Hepatocyte (in vitro differentiated cells): ENCODE measurements around the gene UHRF1. TPM values are rescaled to one million over a fixed set of nuclear protein-coding genes. Genes with fewer than 3 reads are reported as not detected.

ENCODE experiments used
- DNase-seq: peaks from one replicate; pipeline ENCODE4 v3.0.0-alpha.2; 2016; ENCODE audit warnings: low spot score
- H2AFZ ChIP-seq: fragments of 200-600 bp; sonication (generic); 2 replicates; pipeline ENCODE4 v1.6.0; 2016; ENCODE audit warnings: antibody characterized with exemption, mild to moderate bottlenecking
- H3K27ac ChIP-seq: fragments of 200-600 bp; sonication (generic); 2 replicates; pipeline ENCODE4 v1.5.1; 2016; ENCODE audit warnings: mild to moderate bottlenecking
- H3K27me3 ChIP-seq: fragments of 200-600 bp; sonication (generic); 2 replicates; pipeline ENCODE4 v1.6.1; 2016
- H3K36me3 ChIP-seq: fragments of 200-600 bp; sonication (generic); replicated peaks from 2 replicates; pipeline ENCODE4 v1.5.1; 2016; ENCODE audit warnings: low read depth; ENCODE audit not compliant: insufficient read depth
- H3K4me1 ChIP-seq: fragments of 200-600 bp; sonication (generic); 2 replicates; pipeline ENCODE4 v1.5.1; 2016; ENCODE audit warnings: mild to moderate bottlenecking, moderate library complexity; ENCODE audit not compliant: insufficient read depth
- H3K4me2 ChIP-seq: fragments of 200-600 bp; sonication (generic); 2 replicates; pipeline ENCODE4 v1.6.0; 2016
- H3K4me3 ChIP-seq: fragments of 200-600 bp; sonication (generic); 2 replicates; pipeline ENCODE4 v1.5.1; 2016; ENCODE audit warnings: mild to moderate bottlenecking
- H3K79me2 ChIP-seq: fragments of 200-600 bp; sonication (generic); 2 replicates; pipeline ENCODE4 v1.6.0; 2017; ENCODE audit warnings: mild to moderate bottlenecking
- H3K9me2 ChIP-seq: fragments of 200-600 bp; sonication (generic); replicated peaks from 2 replicates; pipeline ENCODE4 v1.6.0; 2017; ENCODE audit warnings: mild to moderate bottlenecking; ENCODE audit not compliant: insufficient read depth
- H3K9me3 ChIP-seq: fragments of 200-600 bp; sonication (generic); 2 replicates; pipeline ENCODE4 v1.5.1; 2016; ENCODE audit warnings: low read depth, mild to moderate bottlenecking
- H4K20me1 ChIP-seq: fragments of 200-600 bp; sonication (generic); 2 replicates; pipeline ENCODE4 v1.6.0; 2016; ENCODE audit warnings: mild to moderate bottlenecking; ENCODE audit not compliant: insufficient read depth, poor library complexity, severe bottlenecking
- EZH2 ChIP-seq: fragments of 200-600 bp; sonication (generic); IDR thresholded peaks from 2 replicates; pipeline ENCODE4 v1.6.1; 2016; ENCODE audit warnings: antibody characterized with exemption, mild to moderate bottlenecking, borderline replicate concordance
- EZH2phosphoT487 ChIP-seq: fragments of 200-600 bp; sonication (generic); IDR thresholded peaks from one replicate; pipeline ENCODE4 v1.6.1; 2018; ENCODE audit warnings: antibody characterized with exemption, mild to moderate bottlenecking, low read depth, moderate library complexity; ENCODE audit not compliant: unreplicated experiment, severe bottlenecking
- WGBS: methylation state at CpG from one replicate; pipeline ENCODE4 v1.1.6; 2016; ENCODE audit warnings: low lambda C conversion rate; ENCODE audit errors: missing lambda C conversion rate; 5-methylcytosine and 5-hydroxymethylcytosine counted together
- polyA plus RNA-seq: library from polyadenylated mRNA; unstranded; fragments of >200 nt; fragmentation: Nextera tagmentation; extraction: Ambion mirVana; gene quantifications from 2 replicates; pipeline ENCODE4 v1.2.1, GENCODE V29; 2016
- total RNA-seq: library from RNA; depleted of rRNA; stranded (reverse); fragments of >200 nt; gene quantifications from 2 replicates; pipeline ENCODE4 v1.2.3, GENCODE V29; 2014
- TF ChIP-seq, protein P1 (sequence below): fragments of 200-600 bp; sonication (generic); IDR thresholded peaks from 2 replicates; pipeline ENCODE4 v1.5.1; 2016; ENCODE audit warnings: antibody characterized with exemption, mild to moderate bottlenecking; ENCODE audit not compliant: poor library complexity

The UHRF1 gene
- total and polyA plus RNA-seq, 2 experiments from 2014 or later, result 9.9 to 11.5 TPM

- peaks cover 60% of the 10 kb centered on the region for H4K20me1 ChIP-seq
- no peaks in the 10 kb centered on the region for H3K9me2 ChIP-seq
- no peak overlapping the region for H3K4me2 ChIP-seq
- H3K9me3 ChIP-seq, result no peaks in the 10 kb centered on the region
- H2AFZ ChIP-seq, result no peak overlapping the region
- WGBS, result 92% methylated on average over 17 of the region's 18 CpGs
- H3K4me3 ChIP-seq, result no peak overlapping the region
- no peaks in the 10 kb centered on the region for H3K4me1 ChIP-seq
- H3K79me2 ChIP-seq, result peaks cover 92% of the 10 kb centered on the region
- DNase-seq, result no peak
- no peaks in the 10 kb centered on the region for H3K36me3 ChIP-seq
- no peaks in the 10 kb centered on the region for H3K27me3 ChIP-seq
- no peak overlapping the region for H3K27ac ChIP-seq
- TF ChIP-seq EZH2phosphoT487 (no peak), EZH2 (no peak)
- TF ChIP-seq, protein P1, sequence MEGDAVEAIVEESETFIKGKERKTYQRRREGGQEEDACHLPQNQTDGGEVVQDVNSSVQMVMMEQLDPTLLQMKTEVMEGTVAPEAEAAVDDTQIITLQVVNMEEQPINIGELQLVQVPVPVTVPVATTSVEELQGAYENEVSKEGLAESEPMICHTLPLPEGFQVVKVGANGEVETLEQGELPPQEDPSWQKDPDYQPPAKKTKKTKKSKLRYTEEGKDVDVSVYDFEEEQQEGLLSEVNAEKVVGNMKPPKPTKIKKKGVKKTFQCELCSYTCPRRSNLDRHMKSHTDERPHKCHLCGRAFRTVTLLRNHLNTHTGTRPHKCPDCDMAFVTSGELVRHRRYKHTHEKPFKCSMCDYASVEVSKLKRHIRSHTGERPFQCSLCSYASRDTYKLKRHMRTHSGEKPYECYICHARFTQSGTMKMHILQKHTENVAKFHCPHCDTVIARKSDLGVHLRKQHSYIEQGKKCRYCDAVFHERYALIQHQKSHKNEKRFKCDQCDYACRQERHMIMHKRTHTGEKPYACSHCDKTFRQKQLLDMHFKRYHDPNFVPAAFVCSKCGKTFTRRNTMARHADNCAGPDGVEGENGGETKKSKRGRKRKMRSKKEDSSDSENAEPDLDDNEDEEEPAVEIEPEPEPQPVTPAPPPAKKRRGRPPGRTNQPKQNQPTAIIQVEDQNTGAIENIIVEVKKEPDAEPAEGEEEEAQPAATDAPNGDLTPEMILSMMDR, result no peak
Measured at GRCh38 chr19:5003781-5004180, 94.5 kb downstream of the UHRF1 start.

DNA sequence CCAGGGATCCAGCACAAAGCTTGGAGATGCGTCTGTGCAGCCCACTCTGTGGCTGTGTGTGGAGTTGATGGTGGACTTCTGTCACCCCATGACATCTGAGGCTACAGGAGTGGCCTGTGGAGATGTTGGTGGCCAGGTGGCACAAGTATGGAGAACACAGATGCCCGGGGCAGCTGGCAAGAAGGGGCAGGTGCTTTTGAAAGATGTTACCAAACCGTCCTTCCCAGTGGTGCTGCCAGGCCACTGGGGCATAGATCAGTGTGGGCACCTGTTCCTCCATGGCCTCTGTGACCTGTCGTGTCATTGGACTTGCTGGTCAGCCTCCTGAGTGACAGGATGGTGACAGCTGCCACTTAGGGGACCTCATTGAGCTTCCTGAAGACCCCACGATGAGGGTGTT, 95.8 kb downstream of the UHRF1 start:
- no peak overlapping the region for H3K4me2 ChIP-seq
- no peak for DNase-seq
- H3K79me2 ChIP-seq, result peaks cover 98% of the 10 kb centered on the region
- TF ChIP-seq, protein P1, result no peak
- TF ChIP-seq EZH2 (no peak), EZH2phosphoT487 (no peak)
- no peaks in the 10 kb centered on the region for H3K9me2 ChIP-seq
- H3K4me1 ChIP-seq, result no peaks in the 10 kb centered on the region
- H3K27me3 ChIP-seq, result no peaks in the 10 kb centered on the region
- no peak overlapping the region for H3K27ac ChIP-seq
- H3K4me3 ChIP-seq, result no peak overlapping the region
- H3K9me3 ChIP-seq, result no peaks in the 10 kb centered on the region
- H2AFZ ChIP-seq, result no peak overlapping the region
- no peaks in the 10 kb centered on the region for H3K36me3 ChIP-seq
- H4K20me1 ChIP-seq, result peaks cover 71% of the 10 kb centered on the region
- 94% methylated on average over 5 of the region's 5 CpGs for WGBS

- Histone ChIP-seq H3K27me3 (no peaks in the 10 kb centered on the region), H3K27ac (no peak overlapping the region), H3K4me3 (no peak overlapping the region), H3K79me2 (peaks cover 99% of the 10 kb centered on the region), H3K36me3 (no peaks in the 10 kb centered on the region), H3K9me3 (no peaks in the 10 kb centered on the region), H3K9me2 (no peaks in the 10 kb centered on the region), H4K20me1 (peaks cover 73% of the 10 kb centered on the region), H2AFZ (no peak overlapping the region), H3K4me1 (no peaks in the 10 kb centered on the region), H3K4me2 (no peak overlapping the region)
- TF ChIP-seq, protein P1, result no peak
- TF ChIP-seq EZH2, result no peak
- no peak for TF ChIP-seq EZH2phosphoT487
- 87% methylated on average over 10 of the region's 10 CpGs for WGBS
- no peak for DNase-seq
Measured at GRCh38 chr19:5006201-5006600, 96.9 kb downstream of the UHRF1 start.

DNA sequence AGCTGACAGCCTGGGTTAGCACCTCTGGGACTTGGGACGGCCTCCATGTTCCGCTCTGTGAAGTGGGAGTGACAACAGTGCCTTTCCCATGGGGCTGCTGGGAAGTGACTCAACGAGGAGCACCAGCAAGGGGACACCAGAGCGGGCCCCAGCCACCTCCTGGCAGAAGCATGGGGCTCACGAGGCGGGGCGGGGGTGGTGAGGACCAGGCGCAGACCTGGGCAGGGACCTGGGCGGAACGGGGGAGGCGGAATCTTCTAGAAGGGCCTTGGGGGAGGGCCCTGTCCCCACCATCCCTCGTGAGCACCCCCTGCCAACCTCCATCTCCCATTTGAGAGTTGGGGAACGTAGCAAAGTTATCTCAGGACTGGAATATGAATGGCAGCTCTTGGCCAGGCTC, 97.5 kb downstream of the UHRF1 start:
- H2AFZ ChIP-seq, result no peak overlapping the region
- H3K27ac ChIP-seq, result no peak overlapping the region
- H3K9me2 ChIP-seq, result no peaks in the 10 kb centered on the region
- no peak overlapping the region for H3K4me2 ChIP-seq
- no peak overlapping the region for H3K4me3 ChIP-seq
- H3K79me2 ChIP-seq, result peaks cover 99% of the 10 kb centered on the region
- no peaks in the 10 kb centered on the region for H3K9me3 ChIP-seq
- H3K27me3 ChIP-seq, result no peaks in the 10 kb centered on the region
- H3K4me1 ChIP-seq, result no peaks in the 10 kb centered on the region
- no peak for DNase-seq
- peaks cover 72% of the 10 kb centered on the region for H4K20me1 ChIP-seq
- TF ChIP-seq EZH2phosphoT487, result no peak
- TF ChIP-seq, protein P1, result no peak
- TF ChIP-seq EZH2, result no peak
- 98% methylated on average over 13 of the region's 13 CpGs for WGBS
- H3K36me3 ChIP-seq, result no peaks in the 10 kb centered on the region
